Fibroblast of peridontal ligament (primary cell): ENCODE results near the gene STARD3NL.

Experiments used
- DNase-seq: peaks from one replicate; pipeline ENCODE4 v3.0.0-alpha.2; 2010; ENCODE audit errors: extremely low read depth

Gene STARD3NL

DNA sequence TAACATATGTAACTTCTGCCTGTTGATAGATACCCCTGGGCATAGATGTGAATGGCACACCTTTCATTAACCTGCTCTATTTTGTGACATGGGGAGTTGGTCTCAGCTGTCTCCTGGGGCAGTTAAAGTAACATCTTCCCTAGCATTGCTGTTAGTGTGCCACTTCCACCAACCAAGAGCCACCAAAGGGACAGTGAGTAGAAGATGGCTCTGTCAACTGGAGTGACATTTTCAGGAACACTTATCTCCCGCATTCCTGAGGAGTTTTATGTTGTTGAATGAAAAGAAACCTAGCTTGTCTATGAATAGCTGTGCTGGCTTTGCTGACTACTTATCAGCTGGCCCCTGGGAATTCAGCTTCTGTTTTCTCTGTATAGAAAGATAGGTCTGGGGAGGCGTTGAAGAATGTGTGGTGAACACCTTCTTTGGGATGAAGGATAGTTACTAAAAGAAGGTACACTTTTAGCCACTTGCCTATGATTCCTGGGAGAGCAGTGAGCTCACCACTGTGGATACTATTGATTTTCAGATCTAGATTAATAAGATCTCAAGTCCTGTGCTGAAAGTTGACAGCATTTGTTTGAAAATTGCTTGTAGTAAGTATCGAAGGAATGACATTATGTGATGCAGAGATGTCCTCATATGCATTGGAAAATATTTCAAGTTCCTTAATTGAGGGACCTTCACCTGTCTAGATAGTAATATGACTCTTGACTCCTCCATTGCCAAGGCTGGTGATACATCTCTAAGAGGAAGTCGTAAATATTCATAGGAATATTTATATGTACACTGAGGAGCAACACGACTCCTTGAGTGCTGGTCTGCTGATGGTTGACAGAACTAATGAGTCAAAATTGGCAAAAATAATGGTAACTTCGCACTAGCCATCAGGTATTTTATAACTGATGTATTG lies 7.6 kb downstream of the STARD3NL start:
- no peak for DNase-seq

DNA sequence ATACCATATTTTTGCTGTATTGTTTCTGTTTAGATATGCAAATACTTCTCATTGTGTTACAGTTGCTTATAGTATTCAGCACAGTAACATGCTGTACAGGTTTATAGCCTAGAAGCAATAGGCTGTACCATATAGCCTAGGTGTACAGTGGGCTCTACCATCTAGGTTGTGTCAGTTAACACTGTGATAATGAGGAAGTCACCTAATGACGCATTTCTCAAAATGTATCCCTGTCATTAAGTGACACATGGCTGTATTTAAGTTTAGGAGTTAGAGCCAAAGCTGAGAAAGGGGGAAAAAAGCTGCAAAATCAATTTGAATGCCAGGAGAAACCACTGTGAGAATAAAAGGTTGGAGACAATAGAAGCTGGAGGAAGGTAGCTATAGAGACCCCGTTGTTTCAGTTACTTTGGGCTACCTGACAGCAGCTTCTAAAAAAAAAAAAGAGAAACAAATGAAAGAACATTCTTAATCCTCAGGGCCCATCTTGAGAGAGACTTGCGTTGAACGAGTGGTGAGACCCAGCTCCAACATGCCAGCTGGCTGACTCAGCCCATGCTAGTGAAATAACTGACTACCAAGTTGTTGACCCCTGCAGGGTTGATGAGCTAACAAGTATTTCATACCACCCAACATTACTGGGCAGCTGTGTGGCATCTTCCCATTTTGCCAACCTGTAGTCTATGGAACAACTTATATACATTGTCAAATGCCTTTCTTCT lies 8.7 kb downstream of the STARD3NL start:
- DNase-seq, result peak; percentile 75

DNA sequence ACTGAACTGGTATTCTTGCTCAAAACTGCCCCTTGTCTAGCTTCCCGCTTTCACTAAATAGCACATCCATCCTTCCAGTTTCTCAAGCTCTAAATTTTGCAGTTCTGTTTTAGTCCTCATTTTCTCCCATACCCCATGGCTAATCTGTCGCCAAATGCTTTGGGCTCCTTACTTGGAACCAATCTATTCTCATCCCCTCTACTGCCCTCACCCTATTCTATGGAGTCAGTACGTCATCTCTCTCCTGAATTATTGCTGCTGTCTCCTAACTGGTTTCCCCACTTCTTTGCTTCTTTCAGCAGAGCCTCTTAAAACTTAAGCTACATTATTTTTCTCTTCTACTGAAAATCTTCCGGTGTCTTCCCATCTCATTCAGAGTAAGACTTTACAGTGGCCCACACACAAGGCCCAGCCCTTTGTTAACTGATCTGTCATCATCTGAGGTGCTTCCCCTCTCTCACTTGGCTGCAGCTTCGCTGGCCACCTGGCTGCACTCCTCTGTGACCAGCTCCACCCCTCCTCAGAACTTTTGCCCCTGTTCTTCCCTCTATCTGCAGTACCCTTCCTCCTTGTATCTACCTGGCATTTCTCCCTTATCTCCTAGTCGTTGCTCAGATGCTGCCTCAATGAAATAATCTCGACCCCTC lies 9.9 kb downstream of the STARD3NL start:
- no peak for DNase-seq

DNA sequence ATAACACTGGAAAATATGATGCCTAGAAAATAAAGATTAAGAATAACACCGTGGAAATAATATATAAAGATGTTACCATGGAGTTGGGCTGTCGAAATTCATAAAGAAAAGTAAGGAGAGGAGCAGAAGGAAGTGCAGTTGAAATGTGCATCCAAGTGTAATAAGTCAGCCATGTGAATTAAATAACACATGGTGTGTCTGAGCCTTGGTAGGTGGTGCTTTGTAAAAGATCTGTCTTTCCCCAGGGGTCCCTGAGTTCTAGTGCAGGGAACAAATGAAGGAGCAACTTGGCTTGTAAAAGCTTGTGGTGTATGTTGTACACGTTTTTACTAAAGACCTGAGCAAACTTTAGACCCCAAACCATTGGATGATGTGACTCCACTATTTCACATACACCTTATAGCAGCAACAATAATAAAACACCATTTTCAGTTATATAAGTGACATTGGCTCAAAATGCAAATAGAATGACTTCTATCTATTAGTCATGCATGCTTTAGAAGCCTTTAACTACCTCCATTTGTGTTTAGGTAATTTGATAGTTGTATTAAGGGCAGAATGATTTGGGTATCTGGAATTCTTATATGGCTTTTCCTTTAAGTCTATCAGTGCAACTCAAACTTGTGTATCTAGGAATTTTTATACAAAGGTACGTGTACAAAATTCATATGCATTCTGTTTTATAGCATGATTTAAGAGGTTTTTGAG lies 11.3 kb downstream of the STARD3NL start:
- no peak for DNase-seq

DNA sequence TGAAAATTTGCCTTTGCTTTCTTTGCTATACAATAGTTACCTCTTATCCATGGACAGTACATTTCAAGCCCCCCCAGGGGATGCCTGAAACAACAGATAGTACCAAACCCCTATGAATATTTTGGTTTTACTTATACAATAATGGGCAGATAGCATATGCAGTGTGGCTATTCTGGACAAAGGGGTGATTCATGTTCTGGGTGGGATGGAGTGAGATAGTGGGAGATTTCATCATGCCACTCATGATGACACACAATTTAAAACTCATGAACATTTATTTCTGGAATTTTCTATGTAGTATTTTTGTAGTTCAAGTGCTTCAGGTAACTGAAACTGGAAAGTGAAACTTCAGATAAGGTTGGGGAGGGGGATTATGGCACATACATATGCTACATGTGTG lies 12.0 kb downstream of the STARD3NL start:
- DNase-seq, result peak; percentile 40

DNA sequence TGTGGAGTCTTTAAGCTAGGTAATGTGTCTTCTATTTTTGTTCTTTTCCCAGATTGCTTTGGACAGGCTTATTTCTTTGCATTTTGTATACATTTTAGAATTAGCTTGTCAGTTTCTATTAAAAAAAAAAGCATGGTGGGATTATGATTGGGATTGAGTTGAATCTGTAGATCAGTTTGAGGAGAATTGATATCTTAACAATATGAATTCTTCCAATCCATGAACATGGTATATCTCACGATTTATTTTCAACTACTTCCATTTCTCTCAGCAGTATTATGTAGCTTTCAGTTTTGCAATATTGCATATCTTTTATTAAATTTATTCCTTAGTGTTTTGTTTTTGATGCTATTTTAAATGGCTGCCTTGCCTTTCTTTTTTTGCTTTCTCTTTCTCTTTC lies 13.7 kb downstream of the STARD3NL start:
- no peak for DNase-seq

DNA sequence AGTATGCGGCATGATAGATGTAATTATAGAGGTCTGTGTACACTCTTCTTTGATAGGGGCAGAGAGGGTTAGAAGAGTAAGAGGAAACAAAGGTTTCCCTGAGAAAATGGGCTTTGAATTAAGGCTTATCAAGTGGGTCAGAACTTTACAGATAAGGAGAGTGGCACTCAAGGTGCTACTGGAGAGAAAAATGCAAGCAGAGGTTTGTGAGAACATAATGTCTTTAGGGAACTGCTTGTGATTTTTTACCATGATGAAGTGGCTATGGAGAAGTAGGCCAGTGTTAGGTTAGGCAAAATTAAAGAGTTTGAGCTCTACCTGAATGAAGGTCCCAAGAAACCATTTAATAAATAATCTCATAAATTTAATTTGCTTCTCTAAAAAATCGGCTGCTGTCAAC lies 14.3 kb downstream of the STARD3NL start:
- DNase-seq, result no peak

DNA sequence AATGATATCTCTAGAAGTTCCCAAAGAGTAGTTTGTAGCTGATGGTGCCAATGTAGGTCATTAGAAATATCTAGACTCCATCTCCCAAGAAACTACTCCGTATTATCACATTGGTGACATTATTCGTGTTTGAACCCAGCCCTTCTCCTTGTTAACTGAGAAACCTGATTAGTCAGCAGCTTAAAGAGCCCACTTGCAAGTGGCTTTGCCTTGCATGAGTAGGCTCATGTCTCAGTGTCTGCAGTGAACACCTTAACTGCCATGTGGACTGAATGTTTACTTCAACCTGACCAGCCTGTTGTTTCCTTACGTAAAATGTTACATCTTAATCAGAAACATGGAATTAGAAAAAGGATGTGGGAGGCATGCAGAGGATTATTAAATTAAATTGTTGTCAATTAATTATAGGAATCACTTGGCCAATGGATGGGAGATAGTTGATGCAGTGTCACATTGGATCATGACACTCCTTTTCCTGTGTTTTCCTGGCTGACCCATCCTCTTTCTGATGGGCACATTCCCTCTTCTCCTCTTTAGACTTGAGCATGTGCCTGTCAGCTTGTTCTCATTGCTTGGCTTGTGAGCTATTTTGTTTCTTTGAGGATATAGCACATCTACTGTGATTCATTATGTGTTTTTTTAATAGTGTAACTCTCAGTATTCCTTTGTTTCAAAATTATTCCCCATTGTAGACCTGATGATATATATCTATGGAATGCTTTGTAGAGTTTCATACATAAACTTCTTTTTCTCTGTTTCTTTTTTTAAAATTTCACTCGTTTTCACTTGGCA lies 18.0 kb downstream of the STARD3NL start:
- peak; percentile 58 for DNase-seq

DNA sequence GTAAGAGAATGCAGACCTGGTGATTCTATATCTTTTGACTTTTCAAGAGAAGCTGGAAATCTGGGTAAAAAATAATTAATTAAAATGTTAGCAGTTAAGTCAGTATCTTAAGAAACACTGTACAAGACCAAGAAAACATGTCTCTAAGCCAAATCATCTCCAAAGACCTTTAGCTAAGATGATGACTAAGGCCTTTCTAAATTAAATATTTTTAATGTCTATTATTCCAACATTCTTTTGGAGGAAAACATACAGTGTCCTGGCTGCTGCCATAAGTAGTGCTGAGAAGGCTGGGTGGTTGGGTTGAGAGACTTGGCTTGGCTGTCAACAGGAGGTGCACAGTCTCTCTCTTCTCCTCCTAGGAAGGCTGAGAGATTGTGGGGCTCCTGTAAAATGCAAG lies 20.3 kb downstream of the STARD3NL start:
- DNase-seq, result peak; percentile 44

DNA sequence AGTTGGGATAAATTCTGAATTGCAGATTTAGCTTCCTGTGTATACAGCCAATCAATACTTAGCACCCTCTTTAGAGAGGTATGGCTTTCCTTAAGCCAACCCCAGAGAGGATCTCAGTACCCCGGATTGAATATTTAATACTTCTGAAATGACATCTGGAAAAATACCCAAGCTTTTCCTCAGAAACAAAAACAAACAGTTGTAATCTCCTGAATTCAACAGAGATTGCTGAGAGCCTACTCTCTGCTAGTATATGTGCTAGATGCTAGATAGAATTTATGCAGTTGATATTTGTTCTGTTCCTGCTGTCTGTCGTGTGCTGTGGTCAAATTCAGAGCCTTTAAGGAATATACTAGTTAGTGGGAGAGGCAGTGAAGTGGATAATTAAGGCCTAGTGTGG lies 21.1 kb downstream of the STARD3NL start:
- DNase-seq, result no peak

DNA sequence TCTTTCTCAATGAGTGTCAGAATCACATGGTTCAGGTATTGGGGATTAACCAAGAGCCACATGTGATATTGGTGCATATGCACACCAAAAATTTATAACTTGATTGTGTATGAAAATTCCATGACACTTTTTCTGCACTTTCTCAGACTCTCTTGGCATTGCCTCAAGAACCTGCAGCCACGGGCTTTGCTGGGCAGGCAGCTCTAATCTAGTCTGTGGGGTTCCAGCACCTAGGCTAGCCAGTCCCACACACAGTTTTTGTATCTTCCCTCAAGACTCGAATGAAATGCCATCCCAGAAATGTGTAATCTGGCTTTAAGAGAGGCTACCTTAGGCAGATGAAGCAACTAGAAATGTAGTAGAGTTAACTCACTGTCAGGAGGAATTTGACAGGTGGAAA lies 21.7 kb downstream of the STARD3NL start:
- DNase-seq, result no peak

DNA sequence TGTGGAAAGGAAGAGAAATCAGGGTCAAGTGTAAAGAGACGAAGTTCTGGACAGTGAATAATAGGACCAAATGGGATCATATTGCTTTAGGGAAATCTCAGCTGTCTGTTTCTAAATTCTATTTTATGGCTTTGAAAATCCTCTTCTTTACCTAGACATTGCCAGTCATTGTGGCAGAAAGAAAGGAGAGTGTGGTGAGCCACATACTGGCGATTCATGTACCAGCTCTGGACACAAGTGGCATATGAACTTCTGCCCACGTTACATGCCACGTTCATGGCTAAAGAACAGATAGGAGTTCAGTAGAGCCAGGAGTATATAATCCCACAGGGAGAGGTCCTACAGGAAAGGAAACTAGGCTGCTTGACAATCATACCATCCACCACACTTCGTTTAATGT lies 28.0 kb downstream of the STARD3NL start:
- DNase-seq, result no peak

DNA sequence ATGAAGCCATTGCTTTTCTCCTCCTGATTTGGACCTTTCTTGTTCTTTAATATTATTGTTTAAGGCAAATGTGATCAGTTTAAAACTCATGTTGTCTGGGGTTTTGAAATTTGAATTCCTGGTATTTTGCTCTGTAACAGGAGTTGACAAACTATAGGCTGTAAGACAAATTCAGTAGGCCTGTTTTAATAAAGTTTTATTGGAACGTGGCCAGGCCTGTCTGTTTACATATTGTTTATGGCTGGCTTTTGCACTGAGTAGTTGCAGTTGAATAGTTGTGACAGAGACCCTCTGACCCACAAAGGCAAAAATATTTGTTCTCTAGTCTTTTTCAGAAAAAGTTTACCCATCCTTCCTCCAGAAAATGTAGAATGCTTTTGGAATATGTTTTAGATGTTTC lies 29.8 kb downstream of the STARD3NL start:
- no peak for DNase-seq

DNA sequence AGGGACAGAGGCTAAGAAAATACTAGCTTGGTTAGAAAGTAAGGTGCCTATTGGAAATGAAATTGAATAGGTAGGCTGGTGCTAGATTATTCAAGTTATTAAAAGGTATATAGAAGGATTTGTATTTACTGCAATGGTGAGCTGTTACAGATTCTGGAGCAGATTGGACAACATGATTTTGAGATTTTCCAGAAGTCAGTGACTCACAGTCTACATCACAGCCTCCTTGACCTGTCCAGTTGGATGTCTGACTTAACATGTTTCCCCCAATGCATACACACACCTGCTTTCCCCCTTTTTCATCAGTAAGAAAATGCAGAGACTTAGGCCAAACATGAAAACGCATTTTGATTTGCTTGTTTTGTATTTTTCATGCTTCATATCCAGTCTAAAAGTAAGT lies 33.4 kb downstream of the STARD3NL start:
- DNase-seq, result no peak

DNA sequence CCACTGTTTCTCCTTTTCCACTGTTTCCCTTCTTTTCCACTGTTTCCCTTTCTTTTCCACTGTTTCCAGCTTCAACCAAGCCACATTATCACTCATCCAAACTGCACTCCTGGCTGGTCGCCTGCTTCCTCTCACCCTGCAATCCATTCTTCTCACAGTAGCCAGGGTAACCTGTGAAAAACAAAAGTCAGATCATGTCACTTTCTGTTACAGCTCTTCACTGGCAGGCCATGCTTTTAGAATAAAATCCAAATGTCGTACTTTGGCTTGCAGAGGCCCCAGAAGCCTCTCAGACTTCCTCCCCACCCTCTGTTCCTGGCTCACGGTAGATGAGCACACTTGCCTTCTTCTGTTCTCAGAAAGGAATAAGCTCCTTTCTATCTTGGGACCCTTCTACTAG lies 33.9 kb downstream of the STARD3NL start:
- peak; percentile 55 for DNase-seq

DNA sequence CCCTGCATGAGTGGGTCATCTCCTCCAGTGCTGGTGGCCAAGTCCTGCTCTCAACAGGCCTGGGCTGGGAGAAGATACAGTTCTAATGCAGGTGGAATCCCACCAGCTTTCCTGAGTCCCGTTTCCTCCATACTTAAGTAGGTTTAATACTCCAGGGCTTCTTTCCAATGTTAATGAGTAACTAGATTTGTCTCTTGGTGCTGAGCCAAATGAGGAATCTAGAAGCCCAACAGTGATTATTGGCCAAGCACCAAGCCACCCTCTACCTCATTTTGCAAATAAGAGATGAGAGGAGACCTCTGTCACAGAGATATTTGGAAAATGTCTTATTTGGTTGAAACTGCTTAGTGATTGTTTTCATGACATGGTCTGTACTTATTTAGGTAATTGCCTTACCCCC lies 37.1 kb downstream of the STARD3NL start:
- DNase-seq, result peak; percentile 31

DNA sequence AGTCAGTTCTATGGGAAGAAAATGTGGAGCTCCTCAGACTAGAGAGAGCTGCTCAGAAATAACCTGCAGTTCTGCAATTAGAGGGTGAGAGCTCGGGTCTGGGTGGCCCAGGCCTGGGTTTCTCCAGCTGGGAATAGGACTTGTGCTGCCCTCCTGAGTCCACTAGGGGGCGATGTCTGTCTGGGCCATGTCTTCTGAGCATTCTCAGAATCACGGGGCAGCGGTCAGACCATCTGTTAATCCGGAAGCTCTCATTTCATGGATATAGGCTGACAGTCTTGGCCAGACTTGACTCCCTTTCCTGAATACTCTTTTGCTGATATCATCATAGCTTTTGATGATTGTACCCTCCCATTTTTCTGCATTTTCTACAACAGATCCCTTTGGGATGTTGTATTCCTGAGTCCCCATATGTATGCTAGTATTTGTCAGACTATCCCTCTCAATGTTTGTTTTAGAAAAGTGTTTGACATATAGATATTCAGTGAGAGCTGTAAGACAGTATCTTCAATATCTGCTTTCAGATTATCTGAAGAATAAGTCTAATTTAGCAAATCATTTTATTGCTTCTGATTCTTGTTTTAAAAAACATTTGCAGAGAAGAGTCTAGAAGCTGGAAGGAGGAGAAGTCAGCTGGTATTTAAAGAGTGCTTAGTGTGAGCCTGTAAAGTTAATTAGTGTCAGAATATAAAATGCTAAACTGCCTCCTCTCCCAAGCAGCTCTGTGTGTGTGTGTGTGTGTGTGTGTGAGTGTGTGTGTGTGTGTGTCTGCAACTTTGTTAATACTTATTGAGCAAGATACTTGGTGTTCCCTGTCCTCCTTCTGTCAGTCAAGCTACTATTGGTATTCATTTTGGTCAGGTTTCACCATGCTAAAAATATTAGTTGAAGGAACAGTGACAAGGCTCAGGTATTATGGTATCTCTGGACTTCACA lies 38.0 kb downstream of the STARD3NL start:
- peak; percentile 95 for DNase-seq

DNA sequence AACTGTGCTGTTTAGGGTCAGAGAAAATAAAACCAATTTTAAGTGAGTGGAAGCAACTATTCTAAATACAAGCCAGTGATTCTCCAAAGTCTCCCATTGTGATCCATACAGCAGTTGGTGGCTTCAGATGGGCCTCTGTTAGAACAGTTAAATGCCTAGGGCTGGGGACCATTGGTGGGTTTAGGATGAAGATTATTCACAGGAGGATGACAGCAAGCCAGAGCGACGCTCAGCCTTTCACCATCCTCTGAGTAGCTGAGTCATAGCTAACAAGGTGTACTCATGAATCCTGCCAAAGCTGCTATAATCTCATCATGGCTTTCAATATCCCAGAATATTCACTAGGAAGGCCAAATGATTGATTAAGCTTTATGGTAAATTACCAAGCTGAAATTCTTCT lies 39.6 kb downstream of the STARD3NL start:
- no peak for DNase-seq

DNA sequence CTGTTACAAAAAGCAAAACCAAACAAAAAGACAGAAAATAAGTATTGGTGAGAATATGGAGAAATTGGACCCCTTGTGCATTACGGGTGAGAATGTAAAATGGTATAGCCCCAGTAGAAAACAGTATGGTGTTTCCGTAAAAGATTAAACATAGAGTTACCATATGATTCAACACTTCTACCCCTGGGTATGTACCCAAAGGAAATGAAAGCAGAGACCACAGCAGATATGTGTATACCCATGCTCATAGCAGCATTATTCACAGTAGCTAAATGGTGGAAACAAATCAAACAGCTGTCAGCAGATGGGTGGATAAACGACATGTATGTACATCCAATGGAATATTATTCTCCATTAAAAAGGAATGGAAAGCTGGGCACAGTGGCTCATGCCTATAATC lies 42.4 kb downstream of the STARD3NL start:
- no peak for DNase-seq

DNA sequence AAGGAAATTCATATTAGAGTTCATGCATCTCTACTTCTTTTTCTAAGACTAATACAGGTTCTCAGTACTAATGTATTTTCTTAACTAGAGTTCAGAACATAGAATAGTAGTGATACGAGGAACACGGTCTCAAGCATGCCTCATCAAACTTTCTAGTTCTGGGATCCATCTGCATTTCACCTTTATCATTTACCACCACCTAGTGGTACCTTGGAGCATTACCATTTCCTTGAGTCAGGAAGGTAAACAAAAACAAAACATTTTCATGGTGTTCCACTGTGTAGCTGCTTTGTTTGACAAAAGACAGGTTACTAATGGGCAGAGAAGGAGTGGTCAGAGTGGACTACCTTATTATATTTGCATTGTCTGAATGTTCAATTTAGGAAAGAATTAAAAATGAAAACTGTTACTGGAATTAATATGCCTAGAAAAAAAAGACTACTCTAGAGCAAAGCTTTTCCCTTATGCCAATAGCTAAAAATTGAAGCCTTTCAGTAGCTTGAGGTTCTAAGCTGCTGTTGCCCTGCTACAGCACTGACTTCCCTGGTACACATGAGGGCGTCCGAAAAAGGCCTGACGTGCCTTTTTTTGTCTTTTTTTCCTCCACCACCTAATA lies 44.5 kb downstream of the STARD3NL start:
- DNase-seq, result peak; percentile 82
